ENCODE measurements around the gene SIRPD.

SIRPD gene

DNA sequence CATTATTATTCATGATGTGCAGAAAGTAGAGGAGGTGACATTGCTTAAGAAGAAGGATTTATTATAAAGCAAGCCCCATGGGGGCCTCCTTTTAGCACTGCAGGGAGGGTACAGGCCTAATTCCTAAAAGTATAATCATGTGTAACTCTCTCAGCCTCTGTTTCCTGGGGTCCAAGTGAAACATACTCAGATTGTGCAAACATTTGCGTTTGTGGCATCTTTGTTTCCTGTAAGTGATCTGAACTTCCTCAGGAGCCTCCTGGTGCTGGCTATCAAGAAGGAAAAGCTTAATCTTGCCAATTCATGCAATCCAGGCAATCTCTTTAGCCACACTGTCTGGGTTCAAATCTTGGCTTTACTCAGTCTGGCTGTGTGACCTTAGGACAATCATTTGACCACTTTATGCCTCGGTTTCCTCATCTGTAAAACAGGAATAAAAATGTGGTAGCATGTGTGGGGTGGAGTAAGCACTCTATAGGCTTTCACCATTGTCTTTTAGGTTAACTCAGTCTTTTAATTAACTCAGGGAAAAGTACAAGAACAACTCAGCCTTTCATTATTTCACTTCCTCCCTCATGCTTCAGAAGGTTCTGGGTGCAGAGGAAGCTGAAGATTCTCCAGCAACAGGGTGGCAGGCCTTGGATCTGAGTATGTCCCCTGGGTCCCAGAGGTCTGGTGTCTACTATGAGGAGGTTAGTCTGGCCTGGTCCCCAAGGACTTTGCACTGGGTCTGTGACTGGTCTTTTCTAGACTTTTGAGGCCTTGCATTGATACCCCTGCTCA is 65.5 kb downstream of the SIRPD start:
- DNase-seq = no peak

GRCh38 chr20:1491281-1491840 is 66.1 kb downstream of the SIRPD start, which contains the start of gene SIRPB2:
TSS of gene SIRPB2 (minus strand) at chr20:1491420. CDS start at chr20:1491359, 61 bp downstream.
- no peak for DNase-seq

DNA sequence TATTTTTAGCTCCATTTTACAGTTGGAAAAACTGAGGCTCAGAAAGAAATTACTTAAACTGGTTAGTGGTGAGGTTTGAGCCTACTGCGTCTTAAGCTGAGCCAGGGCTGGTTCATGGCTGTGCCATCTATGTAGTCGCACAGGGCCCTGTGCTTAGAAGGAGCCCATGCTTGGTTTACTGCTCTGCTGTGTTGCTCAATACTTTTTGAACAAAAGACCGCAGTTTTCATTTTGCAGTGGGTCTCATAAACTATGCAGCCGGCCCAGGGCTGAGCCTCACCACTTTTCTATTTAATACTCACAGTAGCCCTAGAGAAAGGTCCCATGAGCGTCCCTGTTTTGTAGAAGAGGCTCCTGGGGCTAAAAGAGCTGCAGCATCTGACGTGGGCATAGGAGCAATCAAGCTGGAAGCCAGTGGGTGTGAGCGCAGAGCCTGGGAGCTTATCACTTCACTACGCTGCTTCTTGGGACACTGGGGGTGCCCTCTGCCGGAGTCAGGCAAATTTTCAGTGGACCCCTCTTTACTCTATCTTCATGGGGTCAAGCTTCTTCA is 66.8 kb downstream of the SIRPD start:
- no peak for DNase-seq

- no peak for DNase-seq
Measured at GRCh38 chr20:1489764-1490436, 67.6 kb downstream of the SIRPD start.

DNA sequence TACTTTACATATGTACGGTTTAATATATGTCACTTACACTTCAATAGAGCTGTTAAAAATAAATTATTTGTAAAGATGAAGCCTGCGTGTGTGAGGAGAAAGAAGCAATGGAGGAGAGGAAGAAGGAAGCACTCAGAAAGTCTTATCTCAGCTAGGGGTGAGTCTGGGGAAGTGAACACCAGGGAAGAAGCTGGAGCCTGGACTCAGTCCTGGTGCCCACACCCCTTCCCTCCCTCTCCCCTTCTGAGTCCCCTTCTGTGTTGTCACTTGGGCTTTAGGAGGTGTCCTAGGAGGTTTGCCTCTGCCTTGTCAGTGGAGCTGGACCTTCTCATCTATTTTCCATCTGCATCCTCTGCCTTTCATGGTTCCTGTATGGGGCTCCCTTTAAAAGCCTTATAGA is 68.2 kb downstream of the SIRPD start:
- no peak for DNase-seq

DNA sequence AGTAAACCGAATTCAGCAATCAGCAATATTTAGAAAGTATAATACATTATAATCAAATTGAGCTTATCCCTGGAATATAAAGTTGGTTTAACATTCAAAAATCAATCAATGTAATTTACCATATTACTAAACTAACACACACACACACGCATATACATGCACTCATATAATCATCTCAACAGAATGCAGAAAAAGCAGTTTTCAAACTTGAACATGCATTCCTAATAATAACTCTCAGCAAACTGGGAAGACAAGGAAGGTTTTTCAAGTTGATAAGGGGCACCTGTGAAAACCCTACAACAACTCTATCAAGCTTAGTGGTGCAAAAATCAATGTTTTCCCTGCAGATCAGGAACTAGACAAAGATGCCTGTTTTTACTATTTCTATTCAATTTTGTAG is 70.9 kb downstream of the SIRPD start:
- no peak for DNase-seq

DNA sequence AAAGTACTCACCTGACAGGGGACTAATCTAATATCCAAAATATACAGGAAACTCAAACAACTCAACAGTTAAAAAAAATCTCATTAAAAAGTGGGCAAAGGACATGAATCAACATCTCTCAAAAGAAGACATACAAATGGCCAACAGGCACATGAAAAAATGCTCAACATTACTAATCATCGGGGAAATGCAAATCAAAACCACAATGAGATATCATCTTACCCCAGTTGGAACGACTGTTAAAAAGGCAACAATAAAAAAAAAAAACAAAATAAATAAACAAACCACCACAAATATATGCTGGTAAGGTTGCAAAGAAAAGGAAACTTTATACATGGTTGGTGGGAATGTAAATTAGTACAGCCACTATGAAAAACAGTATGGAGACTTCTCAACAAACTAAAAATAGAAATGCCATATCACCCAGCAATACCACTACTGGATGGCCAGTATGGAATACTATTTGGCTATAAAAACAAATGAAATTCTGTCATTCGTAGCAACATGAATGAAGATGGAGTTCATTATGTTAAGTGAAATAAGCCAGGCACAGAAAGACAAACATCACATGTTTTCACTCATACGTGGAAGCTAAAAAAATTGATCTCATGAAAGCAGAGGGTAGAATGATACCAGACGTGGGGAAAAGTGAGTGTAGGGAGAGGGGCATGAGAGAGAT is 72.9 kb downstream of the SIRPD start:
- no peak for DNase-seq
